ENCODE measurements around the gene URB1.

DNA sequence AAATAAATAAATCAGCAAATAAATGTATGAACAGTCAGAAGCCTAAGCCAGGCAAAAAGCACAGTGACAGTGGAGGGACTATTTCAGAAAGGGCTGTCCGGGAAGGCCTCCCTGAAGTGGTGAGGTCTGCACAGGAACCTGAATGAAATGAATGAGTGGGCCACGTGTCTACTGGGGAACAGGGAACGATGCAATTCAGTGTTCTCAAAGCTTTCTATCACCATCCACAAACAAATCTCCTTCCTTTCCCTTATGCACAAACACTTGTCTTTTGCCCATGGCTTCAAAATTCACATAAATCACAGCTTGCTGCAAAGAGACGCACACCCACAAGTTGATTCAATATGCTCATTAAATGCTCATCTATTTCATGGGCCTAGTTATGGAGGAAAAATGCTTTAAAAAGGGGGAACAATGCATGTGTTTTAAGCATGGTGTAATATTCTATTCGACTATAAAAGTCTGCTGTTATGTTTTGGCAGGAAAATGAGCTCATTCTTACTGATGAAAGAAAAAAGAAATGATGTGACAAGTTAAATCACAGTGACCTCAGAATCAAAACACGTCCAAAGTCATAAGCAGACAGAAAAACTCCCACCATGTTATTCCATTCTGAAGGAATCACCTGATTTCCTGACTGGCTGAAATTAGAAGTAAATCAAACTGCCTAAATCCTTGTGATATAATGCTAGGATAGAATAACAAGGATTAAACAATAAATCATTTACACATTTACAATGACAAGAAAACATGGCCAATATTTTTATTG is 21.6 kb downstream of the URB1 start:
- TF ChIP-seq CTCF (IDR thresholded peaks at IDR 0.05 in 4 of 5, conservative IDR thresholded peaks at IDR 0.05 in 1 of 5) (no peak), POLR2A (IDR thresholded peaks at IDR 0.05) (no peak)

Measured in gastrocnemius medialis (tissue), 4 donors.